Measurements from ENCODE around the gene GKN1. TPM values are rescaled to one million over a fixed set of nuclear protein-coding genes. Genes with fewer than 3 reads are reported as not detected.

Gene GKN1
- total and polyA plus RNA-seq, 2 of the 8 experiments (the other 6 are each of a cell fraction or from before 2014, with no cell fraction given) = not detected

- no peak for TF ChIP-seq CHD7 (IDR thresholded peaks at IDR 0.05; ENCODE audit: insufficient replicate concordance, low read length)
- no peak for TF ChIP-seq EP300 (IDR thresholded peaks at IDR 0.05; ENCODE audit: borderline replicate concordance in 1 of 2, low read depth in 2 of 2, low read length in 2 of 2)
- no peak for TF ChIP-seq CBX5 (IDR thresholded peaks at IDR 0.05; ENCODE audit: low read depth, low read length)
- no peak for TF ChIP-seq TAF7 (optimal IDR thresholded peaks at IDR 0.05; ENCODE audit: borderline replicate concordance, low read depth, low read length)
These were observed 43.4 kb downstream of the GKN1 start (continued) for GRCh38 chr2:69017835-69018234.
